GM12873 (cell line): Measurements from ENCODE around the gene HS1BP3.

ENCODE experiments used
- CTCF ChIP-seq: IDR thresholded peaks from 2 replicates; pipeline ENCODE4 v1.5.1; 2012; ENCODE audit warnings: low read depth, mild to moderate bottlenecking, moderate library complexity, low read length, control low read depth; ENCODE audit not compliant: insufficient read depth; ENCODE audit errors: missing control alignments

HS1BP3 gene

DNA sequence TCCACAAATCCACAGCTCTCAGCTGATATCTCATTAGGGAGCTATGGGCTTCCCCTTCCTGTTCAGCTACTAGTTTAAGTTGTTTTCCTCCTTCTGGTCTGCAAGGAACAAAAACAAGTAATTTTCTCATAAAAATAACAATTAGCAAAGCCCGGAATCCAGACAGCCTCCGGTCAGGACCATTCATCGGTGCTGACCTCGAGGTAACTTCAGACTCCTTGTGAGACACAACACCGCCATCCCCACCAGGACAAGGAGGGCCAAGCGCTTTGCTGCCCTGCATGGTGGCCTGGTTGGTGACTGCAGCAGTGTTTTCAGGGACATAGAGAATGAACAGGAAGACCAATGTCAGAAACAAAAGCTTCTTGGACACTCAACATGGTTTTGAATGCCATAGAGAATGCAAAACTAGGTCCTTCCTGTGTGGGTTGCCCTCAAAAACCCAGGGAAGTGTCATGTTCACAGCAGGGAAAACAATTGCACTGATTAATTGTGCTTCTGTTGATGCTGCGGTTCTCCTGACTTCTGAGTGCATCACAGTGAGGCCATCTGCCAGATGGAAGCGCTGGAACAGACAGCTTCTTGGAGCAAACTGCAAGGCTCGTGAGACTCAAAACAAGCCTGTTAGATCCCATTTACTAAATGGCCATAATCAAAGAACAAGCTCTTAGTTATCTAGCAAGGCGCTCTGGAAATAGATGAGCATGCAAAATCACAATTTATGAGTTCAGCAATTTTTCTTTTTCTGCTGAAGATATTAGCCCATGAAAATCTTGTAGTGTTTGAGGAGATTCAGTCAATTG lies 77.1 kb downstream of the HS1BP3 start:
- no peak for TF ChIP-seq CTCF

DNA sequence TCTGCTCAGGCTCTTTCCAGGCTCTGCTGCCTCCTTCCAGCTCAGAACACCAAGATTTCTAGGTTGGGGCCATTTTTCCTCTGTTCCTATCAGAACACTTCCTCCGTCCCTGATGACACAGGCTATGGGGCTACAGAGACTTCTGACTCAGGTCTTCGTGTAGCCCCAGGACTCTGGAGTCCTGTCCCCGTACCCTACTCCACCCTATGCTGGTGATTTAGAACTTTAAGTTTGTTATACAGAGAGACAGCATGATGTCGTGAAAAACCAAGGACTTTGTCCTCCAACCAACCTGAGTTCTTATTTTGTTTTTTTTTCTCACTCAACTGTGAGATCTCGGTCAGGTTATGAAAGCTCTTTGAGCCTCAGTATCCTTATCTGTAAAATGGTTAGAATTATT lies 78.7 kb downstream of the HS1BP3 start:
- no peak for TF ChIP-seq CTCF

DNA sequence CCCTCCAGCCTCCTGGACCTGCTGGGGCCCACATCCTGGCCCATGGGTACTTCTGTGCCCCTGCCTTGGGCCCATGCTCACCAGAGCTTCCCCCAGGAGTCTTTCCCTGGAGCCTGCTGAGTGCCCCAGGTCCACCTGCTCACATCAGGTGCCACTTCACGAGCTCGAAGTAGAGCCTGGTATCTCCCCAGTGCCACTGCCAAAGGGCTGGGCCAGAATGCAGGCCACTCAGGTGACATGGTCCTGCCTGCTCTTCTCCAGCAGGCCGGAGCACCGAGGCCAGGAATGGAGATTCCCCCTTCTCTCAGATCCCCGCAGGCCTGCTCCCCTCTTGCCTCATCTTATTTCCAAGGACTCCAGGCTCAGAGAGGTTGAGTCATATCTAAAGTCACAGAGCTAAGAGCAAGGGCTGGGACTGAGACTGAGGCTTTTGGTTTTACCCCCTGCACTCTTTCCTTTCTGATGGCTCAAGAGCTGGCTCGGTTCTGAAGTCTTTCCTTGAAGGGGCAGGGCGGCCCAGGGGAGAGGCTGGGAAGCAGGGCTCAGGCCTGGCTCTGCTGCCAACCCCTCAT lies 79.2 kb downstream of the HS1BP3 start:
- TF ChIP-seq CTCF: no peak

- no peak for TF ChIP-seq CTCF
Measured at GRCh38 chr2:20571231-20571630, 79.7 kb downstream of the HS1BP3 start.

- TF ChIP-seq CTCF: no peak
Measured at GRCh38 chr2:20570249-20570648, 80.6 kb downstream of the HS1BP3 start.

DNA sequence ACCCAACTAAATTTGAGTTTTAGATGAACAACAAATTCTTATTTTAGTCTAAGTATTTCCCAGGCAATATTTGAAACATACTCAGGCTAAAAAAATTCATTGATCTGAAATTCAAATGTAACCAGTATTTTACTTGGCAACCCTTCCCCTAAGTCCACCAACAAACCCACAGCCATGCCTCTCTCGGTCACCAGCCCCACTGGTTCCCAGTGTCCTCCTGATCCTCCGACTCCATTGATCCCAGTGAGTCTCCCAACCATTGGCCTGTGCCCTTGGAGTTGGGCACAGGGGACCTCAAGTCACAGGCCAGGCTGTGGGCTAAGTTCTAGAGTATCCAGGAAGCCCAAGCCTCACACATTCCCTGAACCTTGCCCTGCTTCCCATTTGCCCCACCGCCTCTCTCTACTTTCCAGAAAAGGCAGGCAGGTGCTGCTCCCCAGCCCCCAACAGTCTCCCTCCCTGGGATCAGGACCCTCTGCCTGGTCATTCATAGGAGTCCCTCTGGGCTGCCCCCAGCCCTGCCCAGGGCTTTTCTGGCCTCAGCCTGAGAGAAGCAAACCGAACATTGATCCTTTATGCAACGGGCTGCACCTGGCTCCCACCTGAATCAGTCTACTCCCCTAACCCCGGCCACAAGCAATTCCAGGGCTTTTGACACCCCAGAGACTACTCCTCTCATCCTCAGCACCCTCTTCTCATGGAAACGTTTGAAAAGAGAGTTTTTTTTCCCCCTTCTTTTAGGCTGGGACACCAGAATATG lies 81.3 kb downstream of the HS1BP3 start:
- no peak for TF ChIP-seq CTCF
